GM20431 (cell line): ENCODE measurements around the gene IQCB1.
"Not testable (repeated sequence)": the region's sequence is repeated elsewhere in the genome, so short reads cannot be mapped to it uniquely, and the experiment has no call there.

Source experiments
- in situ Hi-C: fragments of 300-500 bp; cut with MseI, MboI; formaldehyde crosslinking; loops from one replicate; pipeline ENCODE4 v1.15.0; 2020; ENCODE audit warnings: low sequenced_read_pairs; ENCODE audit not compliant: unreplicated experiment

Gene IQCB1

GRCh38 chr3:121818578-121818977, 16.3 kb downstream of the IQCB1 start:
- in situ Hi-C loops: no loop called here

GRCh38 chr3:121817753-121818152, 17.1 kb downstream of the IQCB1 start:
- in situ Hi-C loops: no loop called here

GRCh38 chr3:121809249-121809648, 25.6 kb downstream of the IQCB1 start:
- in situ Hi-C loops: no loop called here

- in situ Hi-C loops: no loop called here
Measured at GRCh38 chr3:121803771-121804320, 31.0 kb downstream of the IQCB1 start.

GRCh38 chr3:121800906-121801305, 34.0 kb downstream of the IQCB1 start:
- in situ Hi-C loops: no loop called here

GRCh38 chr3:121796970-121797369, 37.9 kb downstream of the IQCB1 start:
- in situ Hi-C loops: no loop called here

- in situ Hi-C loops: no loop called here
Measured at GRCh38 chr3:121794264-121794983, 40.4 kb downstream of the IQCB1 start.

GRCh38 chr3:121793078-121793477, 41.8 kb downstream of the IQCB1 start:
- in situ Hi-C loops: no loop called here

GRCh38 chr3:121786485-121786884, 48.4 kb downstream of the IQCB1 start:
- in situ Hi-C loops: no loop called here

GRCh38 chr3:121782784-121783183, 52.1 kb downstream of the IQCB1 start:
- in situ Hi-C loops: not testable (repeated sequence)

- in situ Hi-C loops: no loop called here
Measured at GRCh38 chr3:121781611-121782010, 53.2 kb downstream of the IQCB1 start.

GRCh38 chr3:121775095-121775494, 59.8 kb downstream of the IQCB1 start:
- in situ Hi-C loops: not testable (repeated sequence)

GRCh38 chr3:121769246-121769645, 65.6 kb downstream of the IQCB1 start:
- in situ Hi-C loops: no loop called here

- in situ Hi-C loops: no loop called here
Measured at GRCh38 chr3:121768452-121768851, 66.4 kb downstream of the IQCB1 start.

- in situ Hi-C loops: no loop called here
Measured at GRCh38 chr3:121759541-121760202, 75.2 kb downstream of the IQCB1 start.

GRCh38 chr3:121758727-121759450, 76.0 kb downstream of the IQCB1 start:
- in situ Hi-C loops: no loop called here

- in situ Hi-C loops: no loop called here
Measured at GRCh38 chr3:121757812-121758545, 76.9 kb downstream of the IQCB1 start.

- in situ Hi-C loops: no loop called here
Measured at GRCh38 chr3:121757087-121757811, 77.6 kb downstream of the IQCB1 start.

- in situ Hi-C loops: no loop called here
Measured at GRCh38 chr3:121752772-121753171, 82.1 kb downstream of the IQCB1 start.

- in situ Hi-C loops: no loop called here
Measured at GRCh38 chr3:121752261-121752660, 82.6 kb downstream of the IQCB1 start.
